Skeletal muscle tissue (tissue), 4 donors: Measurements from ENCODE around the gene ANKRD44. TPM values are rescaled to one million over a fixed set of nuclear protein-coding genes. Genes with fewer than 3 reads are reported as not detected.
"Not testable (repeated sequence)": the region's sequence is repeated elsewhere in the genome, so short reads cannot be mapped to it uniquely, and the experiment has no call there.

Experiments
- H3K27ac ChIP-seq: one replicate; pipeline ENCODE4 v1.7.0; 2013; ENCODE audit warnings: mild to moderate bottlenecking, low read depth, low read length, inconsistent platforms
- H3K27me3 ChIP-seq, 3 donors: one replicate each; pipeline ENCODE4 v1.7.0; 2013; ENCODE audit warnings: low read length in 3 of 3; ENCODE audit not compliant: control insufficient read depth in 3 of 3, insufficient read depth in 3 of 3
- H3K36me3 ChIP-seq, 3 donors: one replicate each; pipeline ENCODE4 v1.7.0; 2013; ENCODE audit warnings: low read length in 3 of 3; ENCODE audit not compliant: control insufficient read depth in 3 of 3, insufficient read depth in 3 of 3
- H3K4me1 ChIP-seq, 3 donors: one replicate each; pipeline ENCODE4 v1.7.0; 2013; ENCODE audit warnings: low read length in 3 of 3, mild to moderate bottlenecking in 3 of 3; ENCODE audit not compliant: control insufficient read depth in 3 of 3, insufficient read depth in 3 of 3
- H3K4me3 ChIP-seq, 3 donors: one replicate each; pipeline ENCODE4 v1.7.0; 2013; ENCODE audit warnings: low read length in 3 of 3
- H3K9ac ChIP-seq, 3 donors: one replicate each; pipeline ENCODE4 v1.7.0; 2013; ENCODE audit warnings: low read length in 3 of 3, mild to moderate bottlenecking in 3 of 3, moderate library complexity in 2 of 3, low read depth in 1 of 3
- H3K9me3 ChIP-seq, 3 donors: one replicate each; pipeline ENCODE4 v1.7.0; 2013; ENCODE audit warnings: low read length in 3 of 3; ENCODE audit not compliant: control insufficient read depth in 3 of 3
- total RNA-seq: library from RNA; depleted of rRNA; stranded (reverse); fragments of >200 nt; gene quantifications from one replicate; pipeline ENCODE4 v1.2.3, GENCODE V29; 2014
- donor health status: Osteomylitis.

The ANKRD44 gene
- total RNA-seq, 1 donor from 2014 or later: 26.6 TPM

DNA sequence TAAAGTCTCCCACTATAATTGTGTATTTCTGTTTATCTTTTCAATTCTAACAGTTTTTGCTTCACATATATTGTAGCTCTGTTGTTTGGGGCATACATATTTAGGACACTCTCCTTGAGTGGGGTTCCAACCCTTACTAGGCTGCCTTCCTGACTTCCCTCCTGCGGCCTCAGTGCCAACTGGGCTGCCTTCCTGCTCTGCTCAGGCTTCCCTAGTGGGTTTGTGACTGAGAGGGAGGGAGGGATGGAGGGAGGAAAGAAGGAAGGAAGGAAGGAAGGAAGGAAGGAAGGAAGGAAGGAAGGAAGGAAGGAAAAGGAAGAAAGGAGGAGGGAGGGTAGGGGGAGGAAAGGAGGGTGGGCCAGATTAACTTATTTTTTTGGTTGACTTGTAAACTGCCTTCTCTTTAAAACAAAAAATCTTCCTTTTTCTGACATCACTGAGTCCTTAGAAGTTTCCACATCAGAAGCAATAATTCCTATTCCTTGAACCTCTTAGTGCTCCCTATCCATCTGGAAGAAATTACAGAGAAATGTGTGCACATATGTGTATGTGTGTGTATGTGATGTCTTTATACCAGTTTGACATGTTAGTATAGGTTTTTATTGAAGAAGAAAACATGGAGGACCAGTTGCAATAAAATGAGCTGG is 238.7 kb downstream of the ANKRD44 start:
- Histone ChIP-seq H3K4me1 (no peaks in the 10 kb centered on the region), H3K4me3 (no peak overlapping the region), H3K9me3 (no peaks in the 10 kb centered on the region), H3K9ac (no peak overlapping the region), H3K27me3 (no peaks in the 10 kb centered on the region), H3K27ac (no peak overlapping the region), H3K36me3 (no peaks in the 10 kb centered on the region)

DNA sequence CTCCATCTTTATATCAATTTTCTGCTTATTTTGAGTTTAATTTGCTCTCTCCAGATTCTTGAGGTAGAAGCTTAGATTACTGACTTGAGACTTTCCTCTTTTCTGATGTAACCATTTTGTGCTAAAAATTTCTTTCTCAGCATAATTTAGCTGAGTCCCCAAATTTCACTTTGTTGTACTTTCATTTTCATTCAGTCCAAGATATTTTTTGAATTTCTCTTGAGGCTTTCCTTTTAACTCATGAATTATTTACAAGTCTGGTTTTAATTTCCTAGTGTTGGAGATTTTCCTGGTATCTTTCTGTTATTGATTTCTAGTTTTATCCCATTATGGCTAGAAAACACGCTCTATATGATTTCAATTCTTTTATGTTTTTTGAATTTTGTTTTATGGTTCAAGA is 239.4 kb downstream of the ANKRD44 start:
- Histone ChIP-seq H3K27me3 (no peaks in the 10 kb centered on the region), H3K4me1 (no peaks in the 10 kb centered on the region), H3K4me3 (no peak overlapping the region), H3K36me3 (no peaks in the 10 kb centered on the region), H3K9me3 (no peaks in the 10 kb centered on the region), H3K27ac (no peak overlapping the region), H3K9ac (no peak overlapping the region)

DNA sequence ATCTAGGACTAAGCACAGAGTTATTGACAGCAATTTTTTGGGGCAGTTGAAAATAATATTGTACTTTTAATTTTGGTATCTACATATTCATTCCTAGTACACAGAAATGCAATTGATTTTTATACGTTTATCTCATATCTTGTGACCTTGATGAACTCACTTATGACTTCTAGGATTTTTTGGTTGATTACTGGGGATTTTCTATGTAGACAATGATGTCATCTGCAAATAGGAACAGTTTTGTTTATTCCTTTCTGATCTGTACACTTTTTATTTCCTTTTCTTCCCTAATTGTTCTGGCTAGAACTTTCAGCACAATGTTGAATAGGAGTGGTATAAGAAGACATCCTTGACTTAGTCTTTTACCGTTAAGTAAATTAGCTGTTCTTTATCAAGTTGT is 240.6 kb downstream of the ANKRD44 start:
- Histone ChIP-seq H3K27ac (no peak overlapping the region), H3K9ac (no peak overlapping the region), H3K36me3 (no peaks in the 10 kb centered on the region), H3K4me1 (no peaks in the 10 kb centered on the region), H3K27me3 (no peaks in the 10 kb centered on the region), H3K4me3 (no peak overlapping the region), H3K9me3 (no peaks in the 10 kb centered on the region)

GRCh38 chr2:197062574-197062973 is 248.0 kb downstream of the ANKRD44 start:
- not testable (repeated sequence) for H3K4me1 ChIP-seq, H3K4me3 ChIP-seq, H3K9ac ChIP-seq, H3K36me3 ChIP-seq, H3K27ac ChIP-seq, H3K9me3 ChIP-seq, H3K27me3 ChIP-seq

DNA sequence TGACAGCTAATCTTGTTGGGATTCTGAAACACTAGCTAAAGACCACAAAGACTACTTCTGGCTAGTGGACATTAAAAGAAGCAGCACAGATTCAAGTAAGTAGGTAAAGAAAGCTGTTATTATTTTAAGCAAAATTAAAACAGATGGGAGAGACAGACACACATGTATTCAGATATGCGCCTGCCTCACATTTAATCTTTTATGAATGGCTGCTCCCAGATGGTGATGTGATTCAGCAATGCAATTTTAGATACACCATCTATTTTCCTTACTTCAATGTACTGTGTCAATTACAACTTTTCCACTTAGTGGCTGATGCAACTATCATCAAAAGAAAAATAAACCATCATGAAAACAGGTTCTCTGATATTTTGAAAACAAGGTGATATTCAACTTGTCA is 251.1 kb downstream of the ANKRD44 start:
- peaks cover 0 to 9% (median 8%) of the 10 kb centered on the region in 3 donors for H3K9me3 ChIP-seq
- H3K9ac ChIP-seq: no peak overlapping the region
- H3K36me3 ChIP-seq: no peaks in the 10 kb centered on the region
- no peaks in the 10 kb centered on the region for H3K4me1 ChIP-seq
- no peak overlapping the region for H3K27ac ChIP-seq
- H3K27me3 ChIP-seq: no peaks in the 10 kb centered on the region
- no peak overlapping the region for H3K4me3 ChIP-seq

- Histone ChIP-seq H3K27me3 (no peaks in the 10 kb centered on the region), H3K9ac (no peak overlapping the region), H3K9me3 (peaks cover 0 to 9% (median 8%) of the 10 kb centered on the region in 3 donors), H3K27ac (no peak overlapping the region), H3K4me1 (no peaks in the 10 kb centered on the region), H3K36me3 (no peaks in the 10 kb centered on the region), H3K4me3 (no peak overlapping the region)
Measured at GRCh38 chr2:197058777-197059300, 251.7 kb downstream of the ANKRD44 start.

GRCh38 chr2:197057959-197058358 is 252.6 kb downstream of the ANKRD44 start:
- Histone ChIP-seq H3K36me3 (no peaks in the 10 kb centered on the region), H3K27ac (no peak overlapping the region), H3K9ac (no peak overlapping the region), H3K4me1 (no peaks in the 10 kb centered on the region), H3K9me3 (peaks cover 0 to 9% (median 8%) of the 10 kb centered on the region in 3 donors), H3K4me3 (no peak overlapping the region), H3K27me3 (no peaks in the 10 kb centered on the region)

DNA sequence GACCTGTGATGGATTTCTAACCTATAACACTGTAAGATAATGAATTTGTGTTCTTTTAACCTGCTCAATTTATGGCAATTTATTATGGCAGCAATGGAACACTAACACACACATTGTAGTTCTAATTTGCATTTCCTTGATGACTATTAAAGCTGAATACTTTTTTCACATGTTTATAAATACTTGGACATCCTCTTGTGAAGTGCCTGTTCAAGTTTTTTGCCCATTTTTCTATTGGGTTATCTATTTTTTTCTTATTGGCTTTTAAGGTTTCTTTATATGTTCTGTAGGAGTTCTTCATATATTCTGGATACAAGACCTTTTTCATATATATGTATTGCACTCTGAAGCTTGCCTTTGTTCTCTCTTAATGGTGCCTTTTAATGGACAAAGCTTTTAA is 255.5 kb downstream of the ANKRD44 start:
- no peaks in the 10 kb centered on the region for H3K36me3 ChIP-seq
- no peak overlapping the region for H3K9ac ChIP-seq
- H3K4me3 ChIP-seq: no peak overlapping the region

GRCh38 chr2:197054437-197054836 is 256.1 kb downstream of the ANKRD44 start:
- Histone ChIP-seq H3K9ac (no peak overlapping the region), H3K9me3 (peaks cover 0 to 9% (median 8%) of the 10 kb centered on the region in 3 donors), H3K27me3 (no peaks in the 10 kb centered on the region), H3K4me1 (no peaks in the 10 kb centered on the region), H3K27ac (no peak overlapping the region), H3K36me3 (no peaks in the 10 kb centered on the region), H3K4me3 (no peak overlapping the region)

More for the DNA sequence above, 255.5 kb downstream of the ANKRD44 start:
- Histone ChIP-seq H3K4me1 (no peaks in the 10 kb centered on the region), H3K9me3 (peaks cover 0 to 9% (median 8%) of the 10 kb centered on the region in 3 donors), H3K27me3 (no peaks in the 10 kb centered on the region), H3K27ac (no peak overlapping the region)

GRCh38 chr2:197052356-197052755 is 258.2 kb downstream of the ANKRD44 start:
- H3K36me3 ChIP-seq: no peaks in the 10 kb centered on the region
- no peak overlapping the region for H3K4me3 ChIP-seq
- H3K27ac ChIP-seq: no peak overlapping the region
- no peaks in the 10 kb centered on the region for H3K27me3 ChIP-seq
- H3K4me1 ChIP-seq: no peaks in the 10 kb centered on the region
- no peak overlapping the region for H3K9ac ChIP-seq
- peaks cover 0 to 9% (median 8%) of the 10 kb centered on the region in 3 donors for H3K9me3 ChIP-seq
